IPS-18a (cell line): ENCODE measurements around the gene CLTCL1.
A peak's percentile ranks its signal among the peaks of the same experiment; 100 is the strongest.

Experiments
- H3K27ac ChIP-seq: one replicate; pipeline ENCODE4 v1.5.1; 2013; ENCODE audit warnings: low read length
- H3K27me3 ChIP-seq: one replicate; pipeline ENCODE4 v1.6.1; 2013; ENCODE audit warnings: mild to moderate bottlenecking, low read length; ENCODE audit not compliant: control insufficient read depth, insufficient read depth
- H3K36me3 ChIP-seq: one replicate; pipeline ENCODE4 v1.6.1; 2013; ENCODE audit warnings: low read depth, low read length; ENCODE audit not compliant: control insufficient read depth
- H3K4me1 ChIP-seq: one replicate; pipeline ENCODE4 v1.6.1; 2013; ENCODE audit warnings: low read depth, low read length; ENCODE audit not compliant: control insufficient read depth
- H3K4me3 ChIP-seq: one replicate; pipeline ENCODE4 v1.5.1; 2013; ENCODE audit warnings: low read length
- H3K9ac ChIP-seq: one replicate; pipeline ENCODE4 v1.6.1; 2013; ENCODE audit warnings: mild to moderate bottlenecking, low read length, moderate library complexity
- H3K9me3 ChIP-seq: one replicate; pipeline ENCODE4 v1.6.1; 2013; ENCODE audit warnings: low read depth, low read length; ENCODE audit not compliant: control insufficient read depth

CLTCL1 gene

DNA sequence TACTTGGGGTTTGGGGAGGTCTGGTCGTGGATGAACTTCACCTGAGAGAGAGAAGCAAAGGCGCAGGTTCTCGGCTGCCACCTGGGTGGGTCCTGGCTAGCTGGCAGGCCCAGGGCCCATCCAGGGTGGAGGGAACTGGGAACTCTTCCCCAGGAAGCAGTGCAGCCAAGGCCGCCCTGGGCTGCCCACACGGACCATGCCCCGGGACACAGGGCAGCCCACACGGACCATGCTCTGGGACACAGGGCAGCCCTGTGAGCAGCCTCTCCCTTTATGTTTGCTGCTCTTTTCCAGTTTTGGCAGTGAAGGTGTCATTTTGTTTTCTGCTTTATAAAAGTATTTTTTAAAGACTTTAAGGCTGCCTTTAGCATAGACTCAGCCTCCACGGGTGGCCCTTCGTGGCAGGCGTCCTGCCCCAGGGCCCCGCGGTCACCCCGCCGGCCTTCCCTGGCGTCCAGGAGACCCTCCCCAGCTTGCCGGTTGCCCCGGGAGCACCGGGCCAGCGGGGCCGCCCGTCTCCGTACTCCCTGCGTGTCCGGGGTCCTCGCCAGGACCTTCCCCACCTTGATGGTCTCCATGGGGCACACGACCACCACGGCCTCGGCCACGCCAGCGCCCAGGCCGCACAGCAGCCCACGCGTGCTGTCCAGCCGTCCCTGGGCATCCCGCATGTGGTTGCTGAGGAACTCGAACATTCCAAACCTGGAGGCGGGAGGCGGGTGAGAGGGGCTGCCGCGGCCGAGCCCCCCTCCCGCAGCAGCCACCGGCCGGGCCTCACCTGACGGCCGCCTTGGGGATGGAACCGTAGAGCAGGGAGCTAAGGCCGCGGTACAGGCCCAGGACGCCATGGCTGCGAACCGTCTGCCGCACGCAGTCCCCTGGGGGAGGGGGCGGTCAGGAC, 114.1 kb downstream of the CLTCL1 start:
- no peak overlapping the region for H3K27ac ChIP-seq
- peak overlapping the region; percentile 62 for H3K9ac ChIP-seq
- peak overlapping the region; percentile 65 for H3K4me3 ChIP-seq
- peaks cover 10% of the 10 kb centered on the region for H3K36me3 ChIP-seq
- H3K9me3 ChIP-seq, result no peaks in the 10 kb centered on the region
- no peaks in the 10 kb centered on the region for H3K27me3 ChIP-seq
- H3K4me1 ChIP-seq, result peaks cover 16% of the 10 kb centered on the region

DNA sequence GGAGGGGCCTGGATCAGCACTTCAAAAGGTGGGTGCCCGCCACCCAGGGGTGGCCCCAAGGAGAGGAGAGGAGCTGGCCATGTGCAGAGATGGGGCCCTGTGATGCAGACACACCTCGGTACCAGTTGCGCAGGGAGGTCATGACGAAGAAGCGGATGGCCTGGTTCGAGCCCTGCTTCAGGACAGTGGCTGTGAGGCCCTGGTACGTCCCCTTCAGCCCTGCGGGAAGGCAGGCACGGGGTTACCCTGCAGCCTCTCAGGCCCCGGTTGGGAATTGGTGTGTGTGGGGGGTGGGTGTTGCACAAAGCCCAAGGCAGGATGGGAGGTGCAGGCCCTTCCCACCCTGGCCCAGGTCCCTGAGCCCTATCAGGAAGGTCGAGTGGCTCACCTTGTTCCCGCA, 114.8 kb downstream of the CLTCL1 start:
- H3K9ac ChIP-seq, result no peak overlapping the region
- peaks cover 10% of the 10 kb centered on the region for H3K36me3 ChIP-seq
- no peaks in the 10 kb centered on the region for H3K27me3 ChIP-seq
- H3K4me1 ChIP-seq, result peaks cover 18% of the 10 kb centered on the region
- no peak overlapping the region for H3K27ac ChIP-seq
- H3K9me3 ChIP-seq, result no peaks in the 10 kb centered on the region
- no peak overlapping the region for H3K4me3 ChIP-seq

GRCh38 chr22:19176175-19176643, 115.3 kb downstream of the CLTCL1 start:
- no peak overlapping the region for H3K27ac ChIP-seq
- H3K4me1 ChIP-seq, result peaks cover 18% of the 10 kb centered on the region

DNA sequence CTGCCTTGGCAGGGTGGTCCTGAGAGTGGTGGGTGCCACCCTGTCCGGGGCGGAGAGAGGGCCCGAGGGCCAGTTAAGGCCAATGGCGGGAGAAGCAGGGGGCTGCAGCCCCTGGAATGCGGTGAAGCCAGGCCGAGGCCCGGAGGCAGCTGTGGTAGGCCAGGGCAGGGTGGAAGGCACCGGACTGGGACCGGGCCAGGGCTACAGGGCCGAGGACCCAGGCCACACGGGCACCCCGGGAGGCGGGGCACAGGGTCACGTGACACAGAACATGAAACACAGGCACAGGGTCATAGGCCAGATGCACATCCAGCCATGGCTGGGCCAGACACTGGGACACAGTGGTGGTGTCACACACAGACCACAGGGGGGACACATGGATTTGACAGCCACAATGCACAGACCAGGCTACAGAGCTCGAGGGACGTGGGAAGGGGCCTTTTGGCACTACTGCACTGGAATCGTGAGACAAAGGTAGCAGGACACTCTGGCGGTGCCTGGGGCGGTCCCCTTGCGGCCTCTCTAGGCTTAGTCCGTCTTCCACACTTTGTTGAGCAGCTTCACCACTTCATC, 115.8 kb downstream of the CLTCL1 start:
- no peak overlapping the region for H3K4me3 ChIP-seq
- H3K27ac ChIP-seq, result no peak overlapping the region

More at GRCh38 chr22:19176175-19176643, 115.3 kb downstream of the CLTCL1 start:
- H3K4me3 ChIP-seq, result no peak overlapping the region
- no peaks in the 10 kb centered on the region for H3K27me3 ChIP-seq
- H3K9ac ChIP-seq, result no peak overlapping the region
- peaks cover 10% of the 10 kb centered on the region for H3K36me3 ChIP-seq
- no peaks in the 10 kb centered on the region for H3K9me3 ChIP-seq

DNA sequence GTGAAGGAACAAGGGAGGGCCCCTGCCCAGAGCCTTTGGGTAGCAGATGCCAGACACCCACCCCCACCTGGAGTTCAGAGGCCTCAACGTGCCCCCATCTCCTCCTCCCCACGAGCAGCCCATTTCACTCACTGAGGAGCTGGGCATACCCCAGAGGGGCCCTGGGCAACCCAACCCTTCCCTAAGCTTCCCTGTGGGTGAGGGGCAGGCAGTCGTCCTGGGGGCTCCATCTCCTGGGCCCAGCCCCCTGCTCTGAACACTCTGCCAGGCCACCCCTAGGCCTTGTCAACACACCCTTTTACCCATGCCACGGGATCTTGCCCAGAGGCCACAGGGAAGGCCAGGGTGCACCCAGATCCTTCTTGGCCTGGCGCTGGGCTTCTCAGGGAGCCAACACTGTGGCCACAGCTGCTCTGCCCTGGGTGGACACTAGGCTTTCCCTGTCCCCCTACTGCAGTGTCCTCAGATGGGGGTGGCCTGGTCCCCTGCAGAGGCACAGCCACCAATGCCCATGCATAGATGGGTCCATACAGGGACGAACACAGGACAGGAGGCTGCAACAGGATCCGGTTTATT, 116.4 kb downstream of the CLTCL1 start:
- H3K36me3 ChIP-seq, result peaks cover 10% of the 10 kb centered on the region
- H3K9me3 ChIP-seq, result no peaks in the 10 kb centered on the region
- H3K4me1 ChIP-seq, result peaks cover 18% of the 10 kb centered on the region
- H3K27ac ChIP-seq, result no peak overlapping the region
- no peak overlapping the region for H3K4me3 ChIP-seq
- H3K9ac ChIP-seq, result no peak overlapping the region
- H3K27me3 ChIP-seq, result peaks cover 9% of the 10 kb centered on the region

More for the DNA sequence above, 115.8 kb downstream of the CLTCL1 start:
- Histone ChIP-seq H3K9ac (no peak overlapping the region), H3K9me3 (no peaks in the 10 kb centered on the region), H3K27me3 (peaks cover 4% of the 10 kb centered on the region), H3K4me1 (peaks cover 18% of the 10 kb centered on the region), H3K36me3 (peaks cover 10% of the 10 kb centered on the region)

GRCh38 chr22:19174106-19175025, 117.2 kb downstream of the CLTCL1 start:
- Histone ChIP-seq H3K9ac (no peak overlapping the region), H3K36me3 (peaks cover 10% of the 10 kb centered on the region), H3K9me3 (no peaks in the 10 kb centered on the region), H3K27me3 (peaks cover 17% of the 10 kb centered on the region), H3K4me3 (no peak overlapping the region), H3K27ac (peak overlapping the region; percentile 22), H3K4me1 (peaks cover 18% of the 10 kb centered on the region)

- no peaks in the 10 kb centered on the region for H3K9me3 ChIP-seq
- H3K4me3 ChIP-seq, result peak overlapping the region; percentile 94
- H3K27ac ChIP-seq, result no peak overlapping the region
- H3K27me3 ChIP-seq, result peaks cover 27% of the 10 kb centered on the region
- H3K36me3 ChIP-seq, result peaks cover 10% of the 10 kb centered on the region
- H3K4me1 ChIP-seq, result peaks cover 18% of the 10 kb centered on the region
- H3K9ac ChIP-seq, result no peak overlapping the region
Measured at GRCh38 chr22:19173047-19174035, 118.2 kb downstream of the CLTCL1 start.

DNA sequence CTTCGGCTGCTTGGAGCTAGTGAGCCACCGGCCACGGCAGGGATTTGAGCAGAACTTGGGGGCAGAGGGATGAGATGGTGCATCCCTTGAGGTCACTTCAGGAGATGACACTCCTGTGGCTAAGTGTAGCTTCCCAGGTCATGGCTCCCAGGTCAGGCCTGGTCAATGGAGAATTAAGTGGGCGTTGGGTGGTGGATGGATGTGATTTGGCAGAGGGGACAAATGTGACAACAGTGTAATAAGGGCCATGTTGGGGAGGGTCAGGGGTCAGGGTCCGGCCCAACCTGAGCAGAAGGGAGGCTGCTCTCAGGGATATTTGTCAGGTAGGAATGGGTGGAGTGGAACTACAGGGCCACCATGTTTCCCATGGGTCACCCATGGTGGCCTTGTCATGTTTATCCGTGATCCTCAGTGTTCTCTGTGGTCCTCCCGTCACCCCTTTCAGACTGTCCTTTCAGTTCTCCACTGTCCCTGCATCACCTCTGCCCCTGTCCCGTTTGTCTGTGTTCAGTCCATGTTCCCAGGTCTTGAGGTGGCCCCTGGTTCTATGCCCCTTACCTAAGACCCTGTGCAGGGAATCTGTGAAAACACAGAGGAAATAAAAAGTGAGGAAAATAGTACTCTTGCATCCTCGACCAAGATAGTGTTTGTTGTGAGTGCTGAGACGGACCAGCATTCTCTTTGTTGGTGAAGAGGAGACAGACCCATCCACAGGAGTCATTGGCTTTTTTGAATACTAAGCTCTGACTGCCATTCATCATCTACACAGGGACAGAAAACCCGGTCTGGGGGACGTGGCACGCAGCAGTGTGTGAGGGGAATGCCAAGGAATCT, 119.1 kb downstream of the CLTCL1 start:
- H3K27me3 ChIP-seq, result peaks cover 36% of the 10 kb centered on the region
- H3K9me3 ChIP-seq, result no peaks in the 10 kb centered on the region
- peaks cover 10% of the 10 kb centered on the region for H3K36me3 ChIP-seq
- peak overlapping the region; percentile 94 for H3K9ac ChIP-seq
- peaks cover 18% of the 10 kb centered on the region for H3K4me1 ChIP-seq
- H3K4me3 ChIP-seq, result peak overlapping the region; percentile 94
- H3K27ac ChIP-seq, result no peak overlapping the region

- Histone ChIP-seq H3K9me3 (no peaks in the 10 kb centered on the region), H3K36me3 (peaks cover 6% of the 10 kb centered on the region), H3K27ac (no peak overlapping the region), H3K27me3 (peaks cover 54% of the 10 kb centered on the region), H3K9ac (no peak overlapping the region), H3K4me1 (peaks cover 11% of the 10 kb centered on the region), H3K4me3 (peak overlapping the region; percentile 42)
Measured at GRCh38 chr22:19169947-19170318, 121.6 kb downstream of the CLTCL1 start.
